NCI-H1694 (cell line): Measurements from ENCODE around the gene RTKN.

ENCODE experiments used
- DNase-seq: peaks from one replicate; lab custom pipeline; 2025; lab: John Stamatoyannopoulos, UW

RTKN gene

DNA sequence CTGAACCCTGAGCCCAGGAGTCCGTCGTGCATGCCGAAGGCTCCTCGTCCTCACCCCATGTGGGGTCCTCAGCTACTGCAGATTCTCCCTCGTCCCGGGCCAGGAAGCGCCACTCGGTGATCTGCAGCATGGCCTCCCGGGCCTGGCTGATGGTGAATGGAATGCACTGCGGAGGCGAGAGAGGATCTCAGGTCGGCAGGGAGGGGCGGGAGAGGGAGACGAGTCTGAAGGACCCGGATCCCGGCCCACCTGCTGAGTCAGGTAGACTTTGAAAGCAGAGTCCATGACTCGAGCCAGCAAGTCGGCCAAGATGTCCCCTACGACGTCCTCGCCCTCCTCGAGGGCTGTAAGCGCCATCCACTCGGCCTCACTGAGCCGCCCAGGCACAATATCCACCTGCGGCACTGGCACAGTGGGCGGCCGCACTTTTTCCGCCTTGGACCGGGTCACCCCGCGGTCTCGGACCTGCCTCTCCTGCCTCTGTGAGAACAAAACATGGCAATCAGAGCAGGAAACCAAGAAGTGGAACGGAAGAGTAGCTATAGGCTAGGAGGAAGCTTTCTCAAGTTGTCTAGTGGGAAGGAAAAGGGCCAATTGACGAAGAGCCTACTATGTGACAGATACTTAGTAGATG lies 25.9 kb downstream of the RTKN start:
- DNase-seq: no peak

- no peak for DNase-seq
These were observed 26.6 kb downstream of the RTKN start for GRCh38 chr2:74414881-74415761.

GRCh38 chr2:74414441-74414840 lies 27.3 kb downstream of the RTKN start:
- DNase-seq: no peak

GRCh38 chr2:74413001-74413698 lies 28.6 kb downstream of the RTKN start:
- no peak for DNase-seq

- no peak for DNase-seq
These were observed 34.1 kb downstream of the RTKN start for GRCh38 chr2:74407682-74408081.

- no peak for DNase-seq
These were observed 35.7 kb downstream of the RTKN start for GRCh38 chr2:74406035-74406434.

GRCh38 chr2:74401891-74402290 lies 39.8 kb downstream of the RTKN start:
- no peak for DNase-seq

- DNase-seq: peak; percentile 39
These were observed 42.0 kb downstream of the RTKN start for GRCh38 chr2:74399785-74400184.

GRCh38 chr2:74396149-74396548 lies 45.6 kb downstream of the RTKN start:
- no peak for DNase-seq

- DNase-seq: no peak
These were observed 48.2 kb downstream of the RTKN start for GRCh38 chr2:74393525-74393924.

- no peak for DNase-seq
These were observed 49.3 kb downstream of the RTKN start for GRCh38 chr2:74392449-74392743.

DNA sequence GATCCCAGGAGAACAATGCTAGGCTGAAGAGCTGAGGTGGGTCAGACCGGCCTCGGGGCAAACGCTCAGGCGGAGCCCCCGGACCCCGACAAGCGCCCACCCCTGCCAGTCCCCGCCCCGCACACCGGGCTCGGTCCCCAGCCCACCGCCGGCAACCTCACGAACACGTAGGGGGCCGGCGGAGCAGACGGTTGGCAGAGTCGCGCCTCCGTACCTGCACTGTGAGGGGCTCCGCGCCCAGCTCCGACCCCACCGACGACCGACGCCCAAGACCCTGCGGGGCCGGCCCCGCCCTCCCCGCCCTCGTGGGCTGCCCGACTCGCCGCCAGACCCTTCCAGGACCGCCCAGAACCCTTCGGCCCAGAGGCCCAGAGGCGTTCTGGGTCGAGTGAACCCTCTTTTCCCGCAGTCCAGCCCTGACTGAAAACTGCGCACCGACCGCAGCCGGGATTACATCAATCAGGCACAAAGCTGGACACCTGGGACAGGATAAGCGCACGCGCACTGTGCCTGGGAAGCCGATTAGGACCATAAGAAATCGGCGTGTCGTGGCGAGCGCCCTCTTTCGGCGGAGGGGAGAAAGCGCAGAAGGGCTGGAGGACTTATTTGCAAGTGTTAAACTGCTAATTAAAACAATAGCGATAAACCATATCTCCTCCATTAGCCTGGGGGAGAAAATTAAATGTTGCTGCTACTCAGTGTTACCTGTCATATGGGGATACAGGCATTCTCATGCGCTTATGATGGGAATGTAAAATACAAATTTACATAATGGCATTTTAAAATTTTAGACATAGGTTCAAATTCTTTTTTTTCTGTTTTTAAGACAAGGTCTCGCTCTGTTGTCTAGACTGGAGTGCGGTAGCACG lies 49.9 kb downstream of the RTKN start:
- peak; percentile 88 for DNase-seq

GRCh38 chr2:74391209-74391579 lies 50.5 kb downstream of the RTKN start:
- DNase-seq: no peak

DNA sequence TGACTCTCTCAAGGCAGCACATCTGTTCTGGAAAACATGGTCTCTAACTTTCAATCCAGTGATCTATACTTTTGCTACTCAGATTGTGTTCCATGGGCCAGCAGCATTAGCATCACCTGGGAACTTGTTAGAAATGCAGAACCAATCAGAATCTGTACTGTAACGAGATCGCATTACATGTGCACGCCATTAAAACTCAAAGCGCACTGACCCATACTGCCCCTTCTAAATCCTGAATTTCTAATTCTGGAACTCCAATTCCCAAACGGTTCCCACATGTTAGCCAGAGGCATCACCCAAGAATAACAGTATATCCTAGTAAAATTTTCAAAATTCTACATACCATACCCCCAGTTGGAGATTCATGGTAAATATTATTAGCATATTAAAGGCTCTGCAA lies 51.1 kb downstream of the RTKN start:
- no peak for DNase-seq

DNA sequence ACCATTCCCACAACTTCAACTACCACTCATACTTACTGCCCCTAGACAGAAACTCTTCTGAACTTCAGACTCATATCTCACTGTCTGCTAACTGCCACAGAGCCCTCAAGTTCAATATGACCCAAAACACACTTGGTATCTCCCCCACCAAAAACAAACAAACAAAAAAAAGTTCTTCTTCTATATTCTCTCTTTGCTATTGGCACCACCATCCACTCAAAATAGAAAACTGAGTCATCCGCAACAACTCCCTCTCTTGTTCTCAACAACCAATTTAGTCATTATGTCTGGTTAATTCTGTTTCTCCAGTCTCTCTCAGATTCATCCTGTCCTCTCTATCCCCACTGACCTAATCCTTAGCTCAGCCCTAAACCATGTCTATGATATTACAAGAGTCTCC lies 54.4 kb downstream of the RTKN start:
- DNase-seq: no peak

DNA sequence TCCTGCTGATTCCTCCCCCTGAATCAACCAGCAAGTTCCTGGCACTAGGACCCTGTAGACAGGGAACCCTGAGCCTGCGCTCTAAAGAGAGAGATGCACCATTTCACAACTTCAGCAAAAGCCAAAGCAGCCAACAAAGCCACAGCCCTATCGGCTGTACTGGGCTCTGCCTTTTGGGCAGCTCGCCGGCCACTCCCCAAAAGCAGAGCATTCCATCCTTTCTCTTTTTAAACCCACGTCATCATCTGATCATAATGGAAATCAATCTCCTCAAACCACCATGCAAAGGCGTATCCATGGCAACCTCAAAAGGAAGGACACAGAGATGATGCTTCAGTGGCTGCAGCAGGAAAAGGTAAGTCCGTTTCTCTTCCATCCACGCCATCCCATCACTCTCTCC lies 56.3 kb downstream of the RTKN start:
- no peak for DNase-seq

DNA sequence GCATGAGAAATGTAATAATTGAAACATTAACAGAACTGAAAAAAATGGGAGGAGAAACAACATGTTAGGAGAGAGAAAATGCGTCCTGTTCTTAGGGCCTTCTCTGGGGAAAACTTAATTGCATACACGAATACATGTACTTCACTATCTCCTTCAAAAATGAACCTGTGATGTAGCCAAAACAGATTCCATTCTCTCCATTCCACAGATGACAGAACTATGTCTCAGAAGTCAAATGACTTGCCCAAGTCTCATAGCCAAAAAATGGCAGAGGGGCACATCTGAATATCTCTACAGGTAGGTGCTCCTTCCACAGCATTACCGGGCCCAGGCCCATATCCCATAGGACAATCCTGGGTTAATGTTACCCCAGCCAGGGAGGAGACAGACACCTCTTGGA lies 57.7 kb downstream of the RTKN start:
- no peak for DNase-seq

DNA sequence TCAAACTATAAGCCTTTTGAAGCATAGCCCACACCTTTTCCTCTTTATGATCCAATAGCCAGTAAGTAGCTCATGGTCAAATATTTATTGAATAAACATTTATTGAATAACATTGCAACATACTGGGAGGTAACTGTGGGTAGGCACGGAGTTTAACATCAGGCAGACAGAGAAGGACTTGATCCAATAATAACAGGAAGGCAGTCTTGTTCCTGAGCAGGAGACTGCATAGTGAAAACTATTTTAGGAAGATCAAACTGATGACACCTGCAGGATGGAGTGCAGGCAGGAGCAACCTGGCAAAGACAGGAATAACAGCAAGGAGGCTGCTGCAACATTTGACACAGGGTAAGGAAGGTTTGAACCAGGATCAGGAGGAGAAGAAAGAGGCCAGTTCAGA lies 58.5 kb downstream of the RTKN start:
- DNase-seq: no peak

DNA sequence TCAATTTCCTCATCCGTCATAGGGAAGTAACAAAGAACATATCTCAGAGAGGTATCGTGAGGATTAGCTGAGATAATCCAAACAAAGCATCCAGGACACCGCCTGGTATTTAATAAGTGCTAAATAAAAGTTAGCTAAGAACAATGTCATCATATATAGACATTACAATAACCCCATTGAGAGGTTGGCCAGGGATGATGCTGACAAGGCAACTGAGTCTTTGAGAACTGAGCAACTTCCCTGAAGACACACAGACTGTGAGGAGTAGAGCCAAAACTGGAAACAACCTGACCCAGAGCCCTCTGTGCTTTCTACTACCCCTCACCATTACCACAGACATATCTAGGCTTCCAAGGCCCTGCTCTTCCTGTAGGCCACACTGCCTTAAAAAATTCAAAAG lies 60.0 kb downstream of the RTKN start:
- DNase-seq: no peak

GRCh38 chr2:74379851-74380789 lies 61.6 kb downstream of the RTKN start, which contains the start of gene DCTN1:
TSS of gene DCTN1 (minus strand) at chr2:74380311. CDS start at chr2:74380037, 274 bp downstream.
- DNase-seq: no peak

GRCh38 chr2:74378007-74378406 lies 63.7 kb downstream of the RTKN start:
- DNase-seq: no peak
